K562 treated with DMSO at 1 percent for 48 hours (cell line): ENCODE measurements around the gene SELE. TPM values are rescaled to one million over a fixed set of nuclear protein-coding genes. Genes with fewer than 3 reads are reported as not detected.

ENCODE experiments used
- total RNA-seq: library from RNA; unstranded; fragments of 300-600 nt; gene quantifications from 2 replicates; pipeline ENCODE4 v1.2.3, GENCODE V29; 2022; ENCODE audit warnings: low replicate concordance; ENCODE audit errors: extremely low read depth

Gene SELE, protein sequence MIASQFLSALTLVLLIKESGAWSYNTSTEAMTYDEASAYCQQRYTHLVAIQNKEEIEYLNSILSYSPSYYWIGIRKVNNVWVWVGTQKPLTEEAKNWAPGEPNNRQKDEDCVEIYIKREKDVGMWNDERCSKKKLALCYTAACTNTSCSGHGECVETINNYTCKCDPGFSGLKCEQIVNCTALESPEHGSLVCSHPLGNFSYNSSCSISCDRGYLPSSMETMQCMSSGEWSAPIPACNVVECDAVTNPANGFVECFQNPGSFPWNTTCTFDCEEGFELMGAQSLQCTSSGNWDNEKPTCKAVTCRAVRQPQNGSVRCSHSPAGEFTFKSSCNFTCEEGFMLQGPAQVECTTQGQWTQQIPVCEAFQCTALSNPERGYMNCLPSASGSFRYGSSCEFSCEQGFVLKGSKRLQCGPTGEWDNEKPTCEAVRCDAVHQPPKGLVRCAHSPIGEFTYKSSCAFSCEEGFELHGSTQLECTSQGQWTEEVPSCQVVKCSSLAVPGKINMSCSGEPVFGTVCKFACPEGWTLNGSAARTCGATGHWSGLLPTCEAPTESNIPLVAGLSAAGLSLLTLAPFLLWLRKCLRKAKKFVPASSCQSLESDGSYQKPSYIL
- not detected in 2 replicates for total RNA-seq

DNA sequence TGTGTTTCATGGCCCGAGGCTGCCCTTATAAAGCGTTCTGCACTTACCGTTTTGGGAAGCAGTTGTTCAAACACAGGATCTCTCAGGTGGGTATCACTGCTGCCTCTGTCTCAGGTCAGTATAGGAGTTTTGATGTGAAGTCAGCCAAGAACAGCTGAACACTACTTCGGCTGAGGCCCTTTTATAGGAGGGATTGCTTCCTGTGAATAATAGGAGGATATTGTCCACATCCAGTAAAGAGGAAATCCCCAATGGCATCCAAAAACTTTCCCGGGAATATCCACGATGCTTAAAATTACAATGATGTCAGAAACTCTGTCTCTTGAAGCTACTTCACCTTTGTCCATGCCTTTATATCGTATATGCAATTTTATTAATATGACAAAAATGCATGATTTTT lies at the start of gene SELE:
Gene SELE, minus strand, starts transcription at position 156 of the 400 bp plus-strand sequence. CDS start 467 bp downstream, outside the sequence.

GRCh38 chr1:169711469-169712308 lies 22.2 kb downstream of the SELE start, which contains the start of gene SELL:
TSS of gene SELL (minus strand) at chr1:169711620. CDS start at chr1:169711498, 122 bp downstream.

Other genes starting within 250 kb of the SELE start
- gene SLC19A2, start 248.1 kb downstream of the SELE start, total RNA-seq, result not detected in 2 replicates
- not detected in 2 replicates for gene F5, start 147.6 kb downstream of the SELE start, total RNA-seq
- not detected in 2 replicates for gene SELP, start 104.0 kb downstream of the SELE start, total RNA-seq
- not detected in 2 replicates for gene SELL, start 22.5 kb downstream of the SELE start, total RNA-seq
- gene METTL18, start 60.8 kb upstream of the SELE start, total RNA-seq, result not detected in 2 replicates
- gene SCYL3, start 159.8 kb upstream of the SELE start, total RNA-seq, result not detected in 2 replicates